H1 (cell line): Measurements from ENCODE around the gene LYAR. TPM values are rescaled to one million over a fixed set of nuclear protein-coding genes. Genes with fewer than 3 reads are reported as not detected.

Source experiments
- polyA plus RNA-seq, 7 experiments: library from polyadenylated mRNA; depleted of rRNA in 3 of 7; stranded (reverse) in 5 of 7; unstranded in 2 of 7; fragments of >200 nt in 5 of 7; fragments of 200-250 nt in 2 of 7; gene quantifications; 1 replicate in 5 of 7; 2 replicates in 1 of 7; 4 replicates in 1 of 7; pipeline versions ENCODE4 v1.2.1 to v1.2.3, GENCODE V29; 2011 to 2013; ENCODE audit warnings: missing spikeins in 2 of 7, mixed read lengths in 2 of 7
- total RNA-seq: library from RNA; stranded (reverse); fragmentation: NEBNext Ultra II Directional; extraction: Animal tissue kit (Norgen Biotek cat#: 25700); gene quantifications from 2 replicates; pipeline ENCODE4 v1.2.1, GENCODE V29; 2021

Gene LYAR
- total and polyA plus RNA-seq, 2 of the 8 experiments (the other 6 are each of a cell fraction or from before 2014, with no cell fraction given), result 6.5 to 46.9 TPM

Other genes with a start within 250 kb of the LYAR start
- gene OTOP1, start 63.2 kb downstream of the LYAR start, total RNA-seq, result not detected in 2 replicates
- gene OTOP1, start 63.2 kb downstream of the LYAR start, polyA plus RNA-seq (2011; rRNA removed), result not detected in 2 replicates
- gene TMEM128, start 41.9 kb downstream of the LYAR start, total RNA-seq, result 15.9 and 17.7 TPM in 2 replicates
- 23.3 and 33.6 TPM in 2 replicates for gene TMEM128, start 41.9 kb downstream of the LYAR start, polyA plus RNA-seq (2011; rRNA removed)
- gene ZBTB49, start 97 bp upstream of the LYAR start, total RNA-seq, result 6.8 and 8.6 TPM in 2 replicates
- 3.0 and 4.2 TPM in 2 replicates for gene ZBTB49, start 97 bp upstream of the LYAR start, polyA plus RNA-seq (2011; rRNA removed)
- gene NSG1, start 96.9 kb upstream of the LYAR start, total RNA-seq, result 56.6 and 61.4 TPM in 2 replicates
- 35.7 and 60.0 TPM in 2 replicates for gene NSG1, start 96.9 kb upstream of the LYAR start, polyA plus RNA-seq (2011; rRNA removed)